Ovary (tissue), 9 donors: Measurements from ENCODE around the gene TNS3. TPM values are rescaled to one million over a fixed set of nuclear protein-coding genes. Genes with fewer than 3 reads are reported as not detected.

Experiments used
- DNase-seq, 5 donors: peaks; one replicate each; pipeline ENCODE4 v3.0.0-alpha.2; 2019 to 2020
- H3K27ac ChIP-seq, 2 donors: fragments of 200-600 bp; one replicate each; pipeline versions ENCODE4 v1.5.1 to v1.8.0; 2019 to 2022
- H3K27me3 ChIP-seq: fragments of 200-600 bp; one replicate; pipeline ENCODE4 v1.8.0; 2022
- H3K36me3 ChIP-seq: fragments of 200-600 bp; sonication (generic); one replicate; pipeline ENCODE4 v1.5.1; 2019
- H3K4me1 ChIP-seq: one replicate; pipeline ENCODE4 v1.8.1; 2013; ENCODE audit warnings: mild to moderate bottlenecking, moderate library complexity; ENCODE audit not compliant: insufficient read depth
- H3K4me3 ChIP-seq: fragments of 200-600 bp; sonication (generic); one replicate; pipeline ENCODE4 v1.5.1; 2017
- H3K9me3 ChIP-seq, 2 donors: fragments of 200-600 bp in 1 of 2; sonication (generic) in 1 of 2; one replicate each; pipeline versions ENCODE4 v1.5.1 to v1.8.1; 2013 to 2019; ENCODE audit warnings: mild to moderate bottlenecking in 1 of 2, moderate library complexity in 1 of 2
- EP300 ChIP-seq: sonication (generic); formaldehyde crosslinking; IDR thresholded peaks from one replicate; pipeline ENCODE4 v1.6.1; 2017; ENCODE audit warnings: antibody characterized with exemption
- POLR2A ChIP-seq: fragments of 450-650 bp; IDR thresholded peaks from one replicate; pipeline ENCODE4 v1.6.1; 2017; ENCODE audit warnings: antibody characterized with exemption, mild to moderate bottlenecking, moderate library complexity
- WGBS, 3 donors: extraction: QIAGEN DNeasy Blood & Tissue Kit in 1 of 3; methylation state at CpG; one replicate each; pipeline versions ENCODE4 v1.1.5 to v1.1.7; 2013 to 2017; 5-methylcytosine and 5-hydroxymethylcytosine counted together
- intact Hi-C, 4 donors: fragments of 100-400 bp; cut with DNase I; formaldehyde crosslinking; loops; one replicate each; pipeline versions ENCODE4 v1.11.0 to v1.15.1; 2022 to 2023
- polyA plus RNA-seq, 2 donors: library from polyadenylated mRNA; stranded (reverse); fragments of 200-250 nt in 1 of 2; fragments of 350-450 nt in 1 of 2; fragmentation: Illumina TruSeq in 1 of 2; extraction: RNeasy Lipid Tissue Mini Kit (QIAGEN cat#74804) in 1 of 2; gene quantifications; one replicate each; pipeline ENCODE4 v1.2.3, GENCODE V29; 2013 to 2014
- total RNA-seq, 7 donors: library from RNA; depleted of rRNA in 2 of 7; stranded (reverse); fragments of >200 nt in 2 of 7; fragmentation: NEBNext Ultra II Directional in 3 of 7; extraction: Animal tissue kit (Norgen Biotek cat#: 25700) in 3 of 7; gene quantifications; one replicate each; pipeline versions ENCODE4 v1.1.0 to v1.2.4, GENCODE V29; 2016 to 2023
- TF ChIP-seq, protein P1 (sequence below), 3 donors: fragments of 450-650 bp in 2 of 3; fragments of 200-600 bp in 1 of 3; IDR thresholded peaks; one replicate each; pipeline versions ENCODE4 v1.5.1 to v1.8.0; 2016 to 2022; ENCODE audit warnings: antibody characterized with exemption in 3 of 3, mild to moderate bottlenecking in 1 of 3
- donor health status: DM: no; HTN: no; CAD: no; lungs with moderate emphysema.
- donor health status: DM: no; HTN: no; CAD: no.
- donor health status: Bipolar disorder and iron deficiency.
- donor health status: DM: yes; HTN: yes; CAD: no.
- donor health status: DM: no; HTN: no; CAD: no.
- donor health status: DM: yes; HTN: yes; CAD: no.

Gene TNS3
- total and polyA plus RNA-seq, 9 donors: 36.6 to 137 (median 91.3) TPM

DNA sequence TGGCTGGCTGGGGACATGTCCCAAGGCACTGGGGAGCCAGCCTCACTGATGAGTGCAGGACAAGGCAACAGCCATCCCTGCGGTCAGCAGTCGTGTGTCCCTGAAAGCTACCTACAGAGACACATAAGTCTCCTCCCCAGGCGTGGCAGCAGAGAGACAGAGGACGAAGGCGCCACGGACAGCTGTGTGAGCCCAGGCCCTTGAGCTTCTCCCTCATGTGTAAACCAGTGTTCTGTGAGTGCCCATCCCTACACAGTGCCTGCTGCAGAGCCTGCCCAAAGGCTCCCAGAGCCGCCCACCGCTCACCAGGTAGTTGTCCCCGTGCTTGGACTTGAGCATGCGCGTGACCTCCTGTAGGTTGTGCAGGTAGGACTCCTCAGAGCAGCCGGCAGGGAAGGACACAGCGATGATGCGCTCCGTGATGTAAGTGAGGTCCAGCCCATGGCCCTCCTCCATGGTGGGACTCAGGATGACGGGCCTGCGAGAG lies 142.7 kb downstream of the TNS3 start:
- no peaks in the 10 kb centered on the region for H3K9me3 ChIP-seq
- 94 to 97% (median 95%) methylated on average over 17 of the region's 17 CpGs for WGBS, 3 donors
- H3K27ac ChIP-seq: no peak overlapping the region
- peaks cover 3% of the 10 kb centered on the region for H3K4me1 ChIP-seq
- no peaks in the 10 kb centered on the region for H3K27me3 ChIP-seq
- intact Hi-C loops: loop anchor here in 2 of 4 donors (5.0 to 10.0 kb wide), 4 partner anchors 172 to 378 kb away; no protein-coding TSS in a partner anchor
- TF ChIP-seq, protein P1, sequence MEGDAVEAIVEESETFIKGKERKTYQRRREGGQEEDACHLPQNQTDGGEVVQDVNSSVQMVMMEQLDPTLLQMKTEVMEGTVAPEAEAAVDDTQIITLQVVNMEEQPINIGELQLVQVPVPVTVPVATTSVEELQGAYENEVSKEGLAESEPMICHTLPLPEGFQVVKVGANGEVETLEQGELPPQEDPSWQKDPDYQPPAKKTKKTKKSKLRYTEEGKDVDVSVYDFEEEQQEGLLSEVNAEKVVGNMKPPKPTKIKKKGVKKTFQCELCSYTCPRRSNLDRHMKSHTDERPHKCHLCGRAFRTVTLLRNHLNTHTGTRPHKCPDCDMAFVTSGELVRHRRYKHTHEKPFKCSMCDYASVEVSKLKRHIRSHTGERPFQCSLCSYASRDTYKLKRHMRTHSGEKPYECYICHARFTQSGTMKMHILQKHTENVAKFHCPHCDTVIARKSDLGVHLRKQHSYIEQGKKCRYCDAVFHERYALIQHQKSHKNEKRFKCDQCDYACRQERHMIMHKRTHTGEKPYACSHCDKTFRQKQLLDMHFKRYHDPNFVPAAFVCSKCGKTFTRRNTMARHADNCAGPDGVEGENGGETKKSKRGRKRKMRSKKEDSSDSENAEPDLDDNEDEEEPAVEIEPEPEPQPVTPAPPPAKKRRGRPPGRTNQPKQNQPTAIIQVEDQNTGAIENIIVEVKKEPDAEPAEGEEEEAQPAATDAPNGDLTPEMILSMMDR (IDR thresholded peaks at IDR 0.05): no peak
- TF ChIP-seq EP300: no peak
- TF ChIP-seq POLR2A: no peak
- no peaks in the 10 kb centered on the region for H3K36me3 ChIP-seq
- H3K4me3 ChIP-seq: no peak overlapping the region
- no peak for DNase-seq

- Histone ChIP-seq H3K36me3 (no peaks in the 10 kb centered on the region), H3K4me3 (no peak overlapping the region), H3K4me1 (peaks cover 3% of the 10 kb centered on the region), H3K27me3 (no peaks in the 10 kb centered on the region), H3K9me3 (no peaks in the 10 kb centered on the region), H3K27ac (no peak overlapping the region)
- 91 to 95% (median 94%) methylated on average over 5 of the region's 5 CpGs for WGBS, 3 donors
- TF ChIP-seq POLR2A (no peak), EP300 (no peak)
- TF ChIP-seq, protein P1 (IDR thresholded peaks at IDR 0.05): no peak
- DNase-seq: no peak
- intact Hi-C loops: loop anchor here in 2 of 4 donors (5.0 to 10.0 kb wide), 4 partner anchors 171 to 379 kb away; no protein-coding TSS in a partner anchor
Measured at GRCh38 chr7:47438411-47439029, 143.4 kb downstream of the TNS3 start.

- peak; percentile 73 to 84 (median 78) for DNase-seq
- H3K27ac ChIP-seq: no peak overlapping the region
- intact Hi-C loops: loop anchor here in 2 of 4 donors (5.0 to 10.0 kb wide), 4 partner anchors 169 to 381 kb away; no protein-coding TSS in a partner anchor
Measured at GRCh38 chr7:47435889-47436312, 146.0 kb downstream of the TNS3 start.

GRCh38 chr7:47433564-47433895 lies 148.4 kb downstream of the TNS3 start:
- Histone ChIP-seq H3K36me3 (no peaks in the 10 kb centered on the region), H3K4me3 (no peak overlapping the region), H3K27me3 (no peaks in the 10 kb centered on the region), H3K9me3 (no peaks in the 10 kb centered on the region), H3K4me1 (peaks cover 9% of the 10 kb centered on the region), H3K27ac (peak overlapping the region in 1 of 2 donors; percentile 37)
- WGBS, 3 donors: 76 to 90% (median 82%) methylated on average over 2 of the region's 2 CpGs
- TF ChIP-seq POLR2A (no peak), EP300 (no peak)
- TF ChIP-seq, protein P1 (IDR thresholded peaks at IDR 0.05): no peak
- intact Hi-C loops: loop anchor here in 3 of 4 donors (5.0 to 10.0 kb wide), 3 partner anchors 169 to 384 kb away; no protein-coding TSS in a partner anchor
- peak in 1 of 5 donors; percentile 8 for DNase-seq

More at GRCh38 chr7:47435889-47436312, 146.0 kb downstream of the TNS3 start:
- Histone ChIP-seq H3K4me1 (peaks cover 9% of the 10 kb centered on the region), H3K4me3 (no peak overlapping the region), H3K36me3 (no peaks in the 10 kb centered on the region), H3K9me3 (no peaks in the 10 kb centered on the region), H3K27me3 (no peaks in the 10 kb centered on the region)
- TF ChIP-seq, protein P1 (IDR thresholded peaks at IDR 0.05): peak; percentile 45 to 72 (median 64)
- TF ChIP-seq POLR2A: no peak
- no peak for TF ChIP-seq EP300
- WGBS, 3 donors: 11 to 12% (median 11%) methylated on average over 5 of the region's 5 CpGs
